Neuronal stem cell (in vitro differentiated cells): Measurements from ENCODE around the gene ATP9B.

Experiments
- DNase-seq: peaks from one replicate; pipeline ENCODE4 v3.0.0-alpha.2; 2013; ENCODE audit warnings: low spot score
- H2AFZ ChIP-seq: one replicate; pipeline ENCODE4 v1.6.1; 2013; ENCODE audit warnings: mild to moderate bottlenecking, low read length, inconsistent platforms
- H2AK5ac ChIP-seq: 2 replicates; pipeline ENCODE4 v1.6.1; 2013; ENCODE audit warnings: low read depth, mild to moderate bottlenecking, inconsistent platforms, low read length, moderate library complexity, mixed read lengths
- H2BK120ac ChIP-seq: 2 replicates; pipeline ENCODE4 v1.6.1; 2013; ENCODE audit warnings: low read depth, mild to moderate bottlenecking, inconsistent platforms, low read length, moderate library complexity, mixed read lengths
- H2BK12ac ChIP-seq: one replicate; pipeline ENCODE4 v1.6.1; 2013; ENCODE audit warnings: low read length, inconsistent platforms
- H2BK15ac ChIP-seq: 2 replicates; pipeline ENCODE4 v1.6.1; 2013; ENCODE audit warnings: mild to moderate bottlenecking, low read length, inconsistent platforms, mixed read lengths
- H2BK5ac ChIP-seq: one replicate; pipeline ENCODE4 v1.6.1; 2013; ENCODE audit warnings: inconsistent platforms, mild to moderate bottlenecking, low read length, moderate library complexity
- H3K14ac ChIP-seq: one replicate; pipeline ENCODE4 v1.6.1; 2013; ENCODE audit warnings: low read length, inconsistent platforms
- H3K18ac ChIP-seq: 2 replicates; pipeline ENCODE4 v1.6.1; 2013; ENCODE audit warnings: low read length, inconsistent platforms
- H3K23ac ChIP-seq: 2 replicates; pipeline ENCODE4 v1.6.1; 2013; ENCODE audit warnings: low read depth, mild to moderate bottlenecking, mixed read lengths, low read length, inconsistent platforms; ENCODE audit not compliant: poor library complexity
- H3K27ac ChIP-seq: replicated peaks from 3 replicates; pipeline ENCODE4 v1.5.1; 2013; ENCODE audit warnings: low read length, inconsistent platforms
- H3K27me3 ChIP-seq, 3 experiments: 2 replicates each; pipeline ENCODE4 v1.6.1; 2013; ENCODE audit warnings: low read length in 3 of 3, mild to moderate bottlenecking in 2 of 3, inconsistent platforms in 1 of 3, low read depth in 1 of 3, mixed read lengths in 1 of 3, moderate library complexity in 1 of 3; ENCODE audit not compliant: control insufficient read depth in 3 of 3, insufficient read depth in 3 of 3
- H3K36me3 ChIP-seq, 2 donors: replicated peaks in 1 of 2; 2 replicates each; pipeline ENCODE4 v1.6.1; 2013; ENCODE audit warnings: low read length in 2 of 2; ENCODE audit not compliant: control insufficient read depth in 2 of 2, insufficient read depth in 2 of 2
- H3K4ac ChIP-seq: 2 replicates; pipeline ENCODE4 v1.6.1; 2013; ENCODE audit warnings: inconsistent platforms, mild to moderate bottlenecking, low read length, moderate library complexity
- H3K4me1 ChIP-seq, 2 donors: 1 replicate in 1 of 2; 2 replicates in 1 of 2; pipeline ENCODE4 v1.6.1; 2013; ENCODE audit warnings: low read length in 2 of 2, low read depth in 1 of 2; ENCODE audit not compliant: control insufficient read depth in 2 of 2, insufficient read depth in 1 of 2
- H3K4me2 ChIP-seq: one replicate; pipeline ENCODE4 v1.6.1; 2013; ENCODE audit warnings: mild to moderate bottlenecking, low read length, inconsistent platforms; ENCODE audit not compliant: insufficient read depth, poor library complexity, severe bottlenecking
- H3K4me3 ChIP-seq, 2 donors: 2 replicates each; pipeline ENCODE4 v1.5.1; 2013; ENCODE audit warnings: low read length in 2 of 2, mild to moderate bottlenecking in 2 of 2, inconsistent platforms in 1 of 2, moderate library complexity in 1 of 2
- H3K79me1 ChIP-seq: one replicate; pipeline ENCODE4 v1.6.1; 2013; ENCODE audit warnings: low read depth, mild to moderate bottlenecking, inconsistent platforms, low read length, moderate library complexity
- H3K9ac ChIP-seq: one replicate; pipeline ENCODE4 v1.6.1; 2013; ENCODE audit warnings: mild to moderate bottlenecking, low read depth, low read length, inconsistent platforms; ENCODE audit not compliant: poor library complexity
- H3K9me3 ChIP-seq, 2 donors: replicated peaks in 1 of 2; 2 replicates each; pipeline versions ENCODE3 to v1.6.1; 2013; ENCODE audit warnings: low read length in 2 of 2, mild to moderate bottlenecking in 2 of 2, inconsistent platforms in 1 of 2, low read depth in 1 of 2, mixed read lengths in 1 of 2, moderate library complexity in 1 of 2; ENCODE audit not compliant: control insufficient read depth in 2 of 2, insufficient read depth in 1 of 2
- H4K8ac ChIP-seq: one replicate; pipeline ENCODE4 v1.6.1; 2013; ENCODE audit warnings: low read depth, mild to moderate bottlenecking, inconsistent platforms, low read length, moderate library complexity
- H4K91ac ChIP-seq: one replicate; pipeline ENCODE4 v1.6.1; 2013; ENCODE audit warnings: low read length, low read depth, mild to moderate bottlenecking, inconsistent platforms; ENCODE audit not compliant: poor library complexity
- WGBS, 2 donors: extraction: QIAGEN DNeasy Blood & Tissue Kit; methylation state at CpG; one replicate each; pipeline ENCODE4 v1.1.7; 2013; ENCODE audit warnings: missing lambda C conversion rate in 2 of 2, mixed read lengths in 1 of 2; ENCODE audit not compliant: insufficient read length in 2 of 2, insufficient replicate concordance in 1 of 2; ENCODE audit errors: extremely low coverage in 2 of 2; 5-methylcytosine and 5-hydroxymethylcytosine counted together

Gene ATP9B

GRCh38 chr18:79400591-79401381 lies 331.6 kb downstream of the ATP9B start:
- H2BK5ac ChIP-seq, result no peak overlapping the region
- no peak overlapping the region for H3K27ac ChIP-seq
- H3K9me3 ChIP-seq, result no peaks in the 10 kb centered on the region
- no peak overlapping the region for H3K4ac ChIP-seq
- H3K23ac ChIP-seq, result no peak overlapping the region
- peak overlapping the region; percentile 28 for H2AK5ac ChIP-seq
- H3K36me3 ChIP-seq, result no peaks in the 10 kb centered on the region
- peak overlapping the region; percentile 72 for H3K9ac ChIP-seq
- H4K91ac ChIP-seq, result no peak overlapping the region
- no CpG with 5 or more reads among the region's 58 CpGs for WGBS, 2 donors
- H4K8ac ChIP-seq, result no peak overlapping the region
- no peak overlapping the region for H3K14ac ChIP-seq
- H3K27me3 ChIP-seq, result peaks cover 31 to 74% (median 35%) of the 10 kb centered on the region in 3 experiments
- no peak overlapping the region for H2BK12ac ChIP-seq
- peak overlapping the region; percentile 1 for H2BK15ac ChIP-seq
- H2BK120ac ChIP-seq, result no peak overlapping the region
- DNase-seq, result no peak
- no peaks in the 10 kb centered on the region for H3K79me1 ChIP-seq
- peak overlapping the region; percentile 91 for H3K18ac ChIP-seq
- H3K4me1 ChIP-seq, result peaks cover 7 to 9% of the 10 kb centered on the region in 2 donors
- peak overlapping the region; percentile 86 for H3K4me2 ChIP-seq
- peak overlapping the region; percentile 86 for H2AFZ ChIP-seq
- peak overlapping the region; percentile 40 to 80 for H3K4me3 ChIP-seq

GRCh38 chr18:79401494-79402208 lies 332.5 kb downstream of the ATP9B start:
- no peak overlapping the region for H2BK5ac ChIP-seq
- no peak overlapping the region for H4K91ac ChIP-seq
- no peak overlapping the region for H2BK120ac ChIP-seq
- peak overlapping the region; percentile 47 for H2AK5ac ChIP-seq
- DNase-seq, result no peak
- H4K8ac ChIP-seq, result no peak overlapping the region
- no peaks in the 10 kb centered on the region for H3K9me3 ChIP-seq
- no CpG with 5 or more reads among the region's 32 CpGs for WGBS, 2 donors
- no peak overlapping the region for H3K4me2 ChIP-seq
- H3K4me3 ChIP-seq, result no peak overlapping the region
- H3K23ac ChIP-seq, result peak overlapping the region; percentile 6
- peaks cover 28 to 66% (median 32%) of the 10 kb centered on the region in 3 experiments for H3K27me3 ChIP-seq
- H2AFZ ChIP-seq, result no peak overlapping the region
- H3K14ac ChIP-seq, result peak overlapping the region; percentile 63
- H3K4me1 ChIP-seq, result peaks cover 5 to 9% of the 10 kb centered on the region in 2 donors
- H3K79me1 ChIP-seq, result peaks cover under 1% of the 10 kb centered on the region
- no peak overlapping the region for H3K9ac ChIP-seq
- no peak overlapping the region for H3K27ac ChIP-seq
- H3K18ac ChIP-seq, result peak overlapping the region; percentile 66
- no peak overlapping the region for H3K4ac ChIP-seq
- H2BK12ac ChIP-seq, result no peak overlapping the region
- no peaks in the 10 kb centered on the region for H3K36me3 ChIP-seq
- peak overlapping the region; percentile 38 for H2BK15ac ChIP-seq

- no peak overlapping the region for H2BK5ac ChIP-seq
- H2BK12ac ChIP-seq, result no peak overlapping the region
- peak overlapping the region; percentile 47 for H2AK5ac ChIP-seq
- WGBS, 2 donors, result no CpG with 5 or more reads among the region's 16 CpGs
- H3K4me2 ChIP-seq, result no peak overlapping the region
- H3K36me3 ChIP-seq, result no peaks in the 10 kb centered on the region
- H2BK120ac ChIP-seq, result no peak overlapping the region
- no peak overlapping the region for H3K18ac ChIP-seq
- peak overlapping the region; percentile 38 for H2BK15ac ChIP-seq
- no peaks in the 10 kb centered on the region for H3K9me3 ChIP-seq
- peaks cover 2% of the 10 kb centered on the region for H3K79me1 ChIP-seq
- H3K14ac ChIP-seq, result no peak overlapping the region
- no peak overlapping the region for H3K4me3 ChIP-seq
- no peak overlapping the region for H4K91ac ChIP-seq
- H2AFZ ChIP-seq, result no peak overlapping the region
- no peak overlapping the region for H3K27ac ChIP-seq
- H4K8ac ChIP-seq, result no peak overlapping the region
- DNase-seq, result no peak
- peaks cover 4 to 9% of the 10 kb centered on the region in 2 donors for H3K4me1 ChIP-seq
- no peak overlapping the region for H3K9ac ChIP-seq
- H3K27me3 ChIP-seq, result peaks cover 23 to 61% (median 26%) of the 10 kb centered on the region in 3 experiments
- H3K4ac ChIP-seq, result no peak overlapping the region
- H3K23ac ChIP-seq, result peak overlapping the region; percentile 6
Observed at GRCh38 chr18:79402209-79402576, 333.0 kb downstream of the ATP9B start.
